DND-41 (cell line): Measurements from ENCODE around the gene ITPRIPL2.

Experiments
- ATAC-seq: fragments of 200-7000 bp; cut with Tn5 transposase; 3 replicates; pipeline ENCODE4 v1.9.1; 2021; ENCODE audit warnings: low read depth; ENCODE audit not compliant: insufficient read depth
- DNase-seq: peaks from one replicate; pipeline ENCODE4 v3.0.0-alpha.2; 2020
- H2AFZ ChIP-seq: 2 replicates; pipeline ENCODE4 v1.6.0; 2012; ENCODE audit warnings: low read depth, low read length
- H3K27ac ChIP-seq: 2 replicates; pipeline ENCODE4 v1.5.1; 2012; ENCODE audit warnings: low read length, inconsistent platforms
- H3K27me3 ChIP-seq: fragments of 200-600 bp; sonication (generic); 2 replicates; pipeline ENCODE4 v1.6.0; 2012; ENCODE audit warnings: low read length, mild to moderate bottlenecking, inconsistent platforms; ENCODE audit not compliant: insufficient read depth, poor library complexity
- H3K36me3 ChIP-seq: 2 replicates; pipeline ENCODE4 v1.5.1; 2012; ENCODE audit warnings: low read length, inconsistent platforms; ENCODE audit not compliant: insufficient read depth
- H3K4me1 ChIP-seq: 2 replicates; pipeline ENCODE4 v1.5.1; 2012; ENCODE audit warnings: mild to moderate bottlenecking, low read length; ENCODE audit not compliant: insufficient read depth
- H3K4me2 ChIP-seq: 2 replicates; pipeline ENCODE4 v1.6.0; 2012; ENCODE audit warnings: mild to moderate bottlenecking, moderate library complexity, low read length, inconsistent platforms; ENCODE audit not compliant: insufficient read depth
- H3K4me3 ChIP-seq, 2 experiments: fragments of 200-600 bp in 1 of 2; shearing (Covaris generic) in 1 of 2; 2 replicates each; pipeline ENCODE4 v1.5.1; 2012 to 2016; ENCODE audit warnings: inconsistent platforms in 2 of 2, low read length in 2 of 2, mild to moderate bottlenecking in 2 of 2, low read depth in 1 of 2, moderate library complexity in 1 of 2
- H3K79me2 ChIP-seq: 2 replicates; pipeline ENCODE4 v1.6.0; 2012; ENCODE audit warnings: low read length, inconsistent platforms; ENCODE audit not compliant: insufficient read depth
- H3K9ac ChIP-seq: 2 replicates; pipeline ENCODE4 v1.6.0; 2012; ENCODE audit warnings: low read depth, mild to moderate bottlenecking, inconsistent platforms, low read length, moderate library complexity
- H3K9me3 ChIP-seq: 2 replicates; pipeline ENCODE4 v1.5.1; 2012; ENCODE audit warnings: low read length, moderate library complexity, mild to moderate bottlenecking, inconsistent platforms; ENCODE audit not compliant: insufficient read depth, severe bottlenecking
- H4K20me1 ChIP-seq: 2 replicates; pipeline ENCODE4 v1.6.0; 2012; ENCODE audit warnings: low read length; ENCODE audit not compliant: insufficient read depth
- EZH2 ChIP-seq: IDR thresholded peaks from 3 replicates; pipeline ENCODE4 v1.6.1; 2012; ENCODE audit warnings: borderline replicate concordance, low read depth, mild to moderate bottlenecking, moderate library complexity, low read length, inconsistent platforms; ENCODE audit not compliant: severe bottlenecking
- TF ChIP-seq, protein P1 (sequence below): IDR thresholded peaks from 2 replicates; pipeline ENCODE4 v1.5.1; 2012; ENCODE audit warnings: borderline replicate concordance, low read length, moderate library complexity, mild to moderate bottlenecking; ENCODE audit not compliant: poor library complexity, severe bottlenecking; ENCODE audit errors: extremely low read depth

ITPRIPL2 gene

DNA sequence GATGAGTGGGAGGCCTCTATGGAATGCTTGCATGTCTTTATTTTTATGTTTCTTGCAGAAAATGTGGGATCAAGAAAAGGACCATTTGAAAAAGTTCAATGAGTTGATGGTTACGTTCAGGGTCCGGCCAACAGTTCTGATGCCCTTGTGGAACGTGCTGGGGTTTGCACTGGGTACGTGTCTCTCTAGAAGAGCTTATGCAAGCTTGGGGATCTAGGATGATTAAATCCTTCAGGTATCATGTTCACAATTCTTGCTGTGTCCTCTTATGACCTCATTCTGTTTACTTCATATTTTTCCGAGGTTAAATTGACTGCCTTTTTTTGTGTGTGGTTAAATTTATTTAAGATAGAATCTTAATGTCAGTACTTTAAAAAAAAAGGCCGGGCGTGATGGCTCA is 39.9 kb upstream of the ITPRIPL2 start:
- Histone ChIP-seq H3K27ac (no peak overlapping the region), H3K4me3 (no peak overlapping the region), H3K79me2 (peaks cover 3% of the 10 kb centered on the region; the same call in 1 of the 2 replicates), H3K36me3 (peaks cover 31% of the 10 kb centered on the region), H3K9me3 (no peaks in the 10 kb centered on the region), H3K4me1 (peaks cover 8% of the 10 kb centered on the region), H4K20me1 (no peaks in the 10 kb centered on the region), H3K27me3 (no peaks in the 10 kb centered on the region), H3K9ac (no peak overlapping the region), H3K4me2 (no peak overlapping the region), H2AFZ (no peak overlapping the region)
- DNase-seq = no peak
- ATAC-seq = no peak
- TF ChIP-seq EZH2 = no peak
- TF ChIP-seq, protein P1, sequence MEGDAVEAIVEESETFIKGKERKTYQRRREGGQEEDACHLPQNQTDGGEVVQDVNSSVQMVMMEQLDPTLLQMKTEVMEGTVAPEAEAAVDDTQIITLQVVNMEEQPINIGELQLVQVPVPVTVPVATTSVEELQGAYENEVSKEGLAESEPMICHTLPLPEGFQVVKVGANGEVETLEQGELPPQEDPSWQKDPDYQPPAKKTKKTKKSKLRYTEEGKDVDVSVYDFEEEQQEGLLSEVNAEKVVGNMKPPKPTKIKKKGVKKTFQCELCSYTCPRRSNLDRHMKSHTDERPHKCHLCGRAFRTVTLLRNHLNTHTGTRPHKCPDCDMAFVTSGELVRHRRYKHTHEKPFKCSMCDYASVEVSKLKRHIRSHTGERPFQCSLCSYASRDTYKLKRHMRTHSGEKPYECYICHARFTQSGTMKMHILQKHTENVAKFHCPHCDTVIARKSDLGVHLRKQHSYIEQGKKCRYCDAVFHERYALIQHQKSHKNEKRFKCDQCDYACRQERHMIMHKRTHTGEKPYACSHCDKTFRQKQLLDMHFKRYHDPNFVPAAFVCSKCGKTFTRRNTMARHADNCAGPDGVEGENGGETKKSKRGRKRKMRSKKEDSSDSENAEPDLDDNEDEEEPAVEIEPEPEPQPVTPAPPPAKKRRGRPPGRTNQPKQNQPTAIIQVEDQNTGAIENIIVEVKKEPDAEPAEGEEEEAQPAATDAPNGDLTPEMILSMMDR = no peak

DNA sequence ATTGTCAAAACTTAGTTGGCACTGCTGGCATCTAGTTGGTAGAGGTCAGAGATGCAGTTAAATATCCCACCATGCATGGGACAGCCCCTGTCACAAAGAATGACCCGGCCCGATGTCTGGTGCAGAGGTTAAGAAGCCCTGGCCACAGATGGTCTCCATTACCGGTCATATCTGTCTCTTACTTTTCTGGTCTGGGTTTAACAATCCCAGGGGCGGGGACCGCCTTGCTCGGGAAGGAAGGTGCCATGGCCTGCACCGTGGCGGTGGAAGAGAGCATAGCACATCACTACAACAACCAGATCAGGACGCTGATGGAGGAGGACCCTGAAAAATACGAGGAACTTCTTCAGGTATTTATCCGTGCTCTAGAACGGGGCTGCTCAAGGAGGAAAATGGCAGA is 38.3 kb upstream of the ITPRIPL2 start:
- no peak for TF ChIP-seq EZH2
- DNase-seq (no peak), ATAC-seq (no peak)
- Histone ChIP-seq H3K9me3 (no peaks in the 10 kb centered on the region), H2AFZ (no peak overlapping the region), H3K36me3 (peaks cover 34% of the 10 kb centered on the region), H3K4me2 (no peak overlapping the region), H3K4me1 (no peaks in the 10 kb centered on the region), H3K27ac (no peak overlapping the region), H4K20me1 (no peaks in the 10 kb centered on the region), H3K79me2 (no peaks in the 10 kb centered on the region), H3K27me3 (no peaks in the 10 kb centered on the region), H3K4me3 (no peak overlapping the region), H3K9ac (no peak overlapping the region)

GRCh38 chr16:19077879-19078278 is 35.9 kb upstream of the ITPRIPL2 start:
- no peak overlapping the region for H3K27ac ChIP-seq
- no peaks in the 10 kb centered on the region for H3K4me1 ChIP-seq
- TF ChIP-seq, protein P1 = no peak
- TF ChIP-seq EZH2 = no peak
- no peak overlapping the region for H3K4me2 ChIP-seq
- H3K9me3 ChIP-seq = no peaks in the 10 kb centered on the region
- H3K9ac ChIP-seq = no peak overlapping the region
- no peaks in the 10 kb centered on the region for H3K27me3 ChIP-seq
- ATAC-seq (no peak), DNase-seq (no peak)
- H3K36me3 ChIP-seq = peaks cover 33% of the 10 kb centered on the region
- no peaks in the 10 kb centered on the region for H3K79me2 ChIP-seq
- H4K20me1 ChIP-seq = no peaks in the 10 kb centered on the region
- no peak overlapping the region for H3K4me3 ChIP-seq
- H2AFZ ChIP-seq = no peak overlapping the region

DNA sequence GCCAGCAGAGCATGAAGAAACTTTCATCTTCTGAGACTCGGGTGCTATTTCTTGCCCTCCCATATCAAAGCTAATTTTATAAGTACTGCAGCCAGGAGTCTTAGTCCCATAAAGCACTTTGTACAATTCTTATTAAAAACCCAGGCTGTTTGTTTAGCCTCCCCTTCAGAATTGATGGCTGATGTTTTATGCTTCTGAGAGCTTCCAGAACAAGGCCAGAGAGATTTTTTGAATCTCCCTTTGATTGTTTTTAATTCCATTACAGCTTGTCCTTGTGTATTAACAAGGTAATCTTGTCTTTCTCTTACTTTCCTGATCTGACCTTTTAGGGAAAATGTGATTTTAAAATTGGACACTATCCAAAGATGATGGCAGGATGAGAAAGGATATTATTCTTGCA is 30.1 kb upstream of the ITPRIPL2 start:
- Histone ChIP-seq H3K4me3 (no peak overlapping the region), H3K4me2 (no peak overlapping the region), H3K4me1 (peaks cover 8% of the 10 kb centered on the region), H4K20me1 (no peaks in the 10 kb centered on the region), H3K79me2 (no peaks in the 10 kb centered on the region), H2AFZ (no peak overlapping the region), H3K27ac (no peak overlapping the region), H3K9me3 (no peaks in the 10 kb centered on the region), H3K36me3 (peaks cover 8% of the 10 kb centered on the region; the same call in 1 of the 2 replicates), H3K9ac (no peak overlapping the region), H3K27me3 (peaks cover 4% of the 10 kb centered on the region)
- DNase-seq (no peak), ATAC-seq (no peak)
- TF ChIP-seq, protein P1 = no peak
- no peak for TF ChIP-seq EZH2
